Esophagus squamous epithelium (tissue), 4 donors: ENCODE data around the gene SSC5D.

Experiments
- CTCF ChIP-seq, 6 experiments: fragments of 450-650 bp in 4 of 6; fragments of 200-600 bp in 2 of 6; sonication (generic) in 2 of 6; IDR thresholded peaks; one replicate each; pipeline ENCODE4 v1.5.1; 2016 to 2019; ENCODE audit warnings: antibody characterized with exemption in 6 of 6, mild to moderate bottlenecking in 4 of 6, moderate library complexity in 4 of 6
- POLR2A ChIP-seq, 4 donors: fragments of 450-650 bp; IDR thresholded peaks; one replicate each; pipeline ENCODE4 v1.6.1; 2017; ENCODE audit warnings: antibody characterized with exemption in 4 of 4, mild to moderate bottlenecking in 4 of 4, moderate library complexity in 3 of 4

GRCh38 chr19:55474269-55475265 is 13.7 kb upstream of the SSC5D start:
- TF ChIP-seq CTCF (IDR thresholded peaks at IDR 0.05) (no peak), POLR2A (IDR thresholded peaks at IDR 0.05) (no peak)
